Measurements from ENCODE around the gene BSG.
"Not testable (repeated sequence)": the region's sequence is repeated elsewhere in the genome, so short reads cannot be mapped to it uniquely, and the experiment has no call there.

Gene BSG

DNA sequence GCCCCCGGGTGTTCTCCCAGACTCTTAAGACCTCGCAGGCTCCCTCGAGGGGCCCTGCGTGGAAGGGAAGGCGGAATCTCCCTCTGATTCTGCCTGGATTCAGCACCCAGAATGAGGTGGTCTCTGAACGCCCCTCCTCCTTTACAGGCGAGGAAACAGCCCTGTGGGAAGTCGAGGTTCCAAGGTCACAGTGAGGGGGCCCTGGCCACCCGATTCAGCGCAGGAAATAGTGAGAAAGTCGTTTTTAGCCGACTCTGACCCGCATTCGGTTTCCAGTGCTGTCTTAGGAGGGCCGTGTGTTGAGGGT lies 1.1 kb downstream of the BSG start:
- no peak for DNase-seq

DNA sequence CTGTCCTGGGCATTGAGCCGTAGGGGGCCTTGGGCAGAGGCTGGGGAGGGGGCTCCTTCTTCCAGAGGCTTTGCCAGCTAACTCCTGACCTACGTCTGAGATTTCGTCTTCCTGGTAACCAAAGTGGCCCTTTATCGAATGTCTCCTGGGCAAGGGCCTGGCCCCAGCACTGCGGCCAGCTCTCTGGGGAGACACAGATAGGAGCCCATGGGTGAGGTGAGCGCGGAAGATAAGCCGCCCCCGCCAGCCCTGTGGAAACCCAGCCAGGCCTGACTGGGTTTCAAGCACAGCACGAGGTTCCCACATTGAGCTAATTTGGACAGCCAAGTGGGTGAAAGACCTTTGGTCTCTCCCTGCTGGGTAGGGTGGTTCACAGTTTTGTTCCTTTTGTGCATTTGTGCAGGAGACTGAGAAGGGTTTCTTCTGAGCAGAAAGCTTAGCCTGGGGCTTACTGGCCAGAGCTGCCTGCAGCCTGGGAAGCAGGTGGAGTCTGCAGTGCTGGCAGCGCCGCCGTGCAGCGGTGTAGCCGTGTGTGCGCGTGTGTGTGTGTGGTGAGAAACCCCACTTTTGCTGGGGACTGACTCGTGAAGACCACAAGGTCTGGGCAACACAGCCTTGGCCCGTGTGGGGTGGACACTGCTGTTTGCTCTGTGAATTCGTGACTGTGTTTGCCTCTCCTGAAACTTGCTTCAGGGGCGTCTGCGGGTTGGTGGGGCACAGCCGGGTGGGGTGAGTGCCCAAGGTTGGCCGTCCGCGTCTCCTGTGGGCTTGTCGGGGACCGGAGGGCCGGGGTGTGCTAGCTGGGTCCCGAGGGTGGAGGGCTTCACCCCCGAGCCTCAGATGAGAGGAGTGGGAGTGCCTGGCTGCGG lies 2.5 kb downstream of the BSG start:
- DNase-seq: no peak

DNA sequence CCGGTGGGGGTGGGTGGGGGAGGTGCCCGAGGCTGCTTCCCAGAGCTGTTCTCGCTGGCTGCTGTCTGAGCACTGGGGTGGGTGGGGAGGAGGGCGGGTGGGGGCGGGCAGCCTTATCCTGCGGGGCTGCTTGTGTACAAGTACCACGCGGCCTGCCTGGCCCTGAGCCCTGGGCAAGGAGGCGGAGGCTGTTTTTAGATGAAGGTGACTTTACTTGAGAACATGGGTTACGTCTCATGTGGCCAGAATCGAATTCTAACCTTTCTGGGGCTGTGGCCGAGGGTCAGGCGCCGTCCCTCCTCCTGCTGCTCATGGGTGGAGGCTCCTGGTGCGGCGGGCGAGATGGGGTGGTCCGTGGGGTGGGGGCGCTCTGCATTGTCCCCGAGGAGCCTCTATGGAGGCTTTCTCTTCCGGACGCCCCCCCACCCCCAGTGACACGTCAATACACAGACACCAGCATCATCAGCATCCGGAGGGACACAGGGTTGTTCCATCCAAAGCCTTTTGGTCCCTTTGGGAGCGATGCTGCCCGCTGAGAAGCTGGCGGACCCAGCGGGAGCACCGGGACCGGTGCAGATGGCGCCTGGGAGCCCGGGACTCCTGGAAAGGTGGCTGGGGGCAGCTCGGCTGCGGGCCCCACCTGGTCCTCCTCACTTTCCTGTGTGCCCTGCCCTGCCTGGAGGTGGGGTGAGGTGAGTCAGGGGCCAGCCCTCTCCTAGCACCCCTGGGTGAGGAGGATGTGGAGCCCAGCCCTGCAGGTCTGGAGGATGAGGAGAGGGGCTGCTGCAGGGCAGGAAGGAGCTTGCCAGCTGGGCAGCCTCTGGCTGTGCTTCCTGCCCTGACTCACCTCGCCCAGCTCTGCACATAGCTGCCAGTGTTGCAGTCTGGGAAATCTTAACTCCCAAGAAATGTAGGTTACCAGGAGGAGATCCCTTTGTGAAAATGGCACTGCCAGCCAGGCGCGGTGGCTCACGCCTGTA lies 3.4 kb downstream of the BSG start:
- DNase-seq: no peak

DNA sequence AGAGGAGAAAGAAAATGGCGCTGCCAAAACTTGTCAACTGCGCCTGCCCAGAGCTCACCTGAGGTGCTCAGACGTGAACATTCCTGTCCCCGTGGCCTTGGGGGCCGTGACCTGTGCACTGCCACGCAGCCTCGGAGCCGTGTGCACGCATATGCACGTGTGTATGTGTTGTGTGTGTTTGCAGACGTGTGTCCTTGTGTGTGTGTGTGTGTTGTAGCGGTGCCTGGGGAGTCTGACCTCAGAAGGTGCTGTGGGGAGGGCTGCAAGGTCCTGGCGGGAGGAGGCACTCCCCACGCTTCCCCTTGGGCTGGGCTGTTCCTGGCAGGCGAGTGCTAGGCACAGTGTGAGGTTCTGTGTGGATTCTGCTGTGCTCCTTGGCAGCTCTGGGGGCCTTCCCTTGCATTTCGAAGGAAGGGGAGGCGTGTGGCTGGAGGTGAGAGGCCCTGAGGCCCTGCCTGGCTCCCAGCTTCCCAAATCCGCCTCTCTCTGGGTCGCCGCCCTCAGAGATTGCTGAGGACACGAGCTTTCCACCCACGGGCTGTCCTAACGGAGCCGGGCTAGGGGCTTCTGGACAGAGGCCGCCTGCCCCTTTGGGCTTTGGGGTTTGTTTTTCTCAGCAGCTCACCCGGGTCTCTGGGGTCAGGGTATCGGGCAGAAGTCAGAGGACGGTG lies 4.5 kb downstream of the BSG start:
- no peak for DNase-seq

DNA sequence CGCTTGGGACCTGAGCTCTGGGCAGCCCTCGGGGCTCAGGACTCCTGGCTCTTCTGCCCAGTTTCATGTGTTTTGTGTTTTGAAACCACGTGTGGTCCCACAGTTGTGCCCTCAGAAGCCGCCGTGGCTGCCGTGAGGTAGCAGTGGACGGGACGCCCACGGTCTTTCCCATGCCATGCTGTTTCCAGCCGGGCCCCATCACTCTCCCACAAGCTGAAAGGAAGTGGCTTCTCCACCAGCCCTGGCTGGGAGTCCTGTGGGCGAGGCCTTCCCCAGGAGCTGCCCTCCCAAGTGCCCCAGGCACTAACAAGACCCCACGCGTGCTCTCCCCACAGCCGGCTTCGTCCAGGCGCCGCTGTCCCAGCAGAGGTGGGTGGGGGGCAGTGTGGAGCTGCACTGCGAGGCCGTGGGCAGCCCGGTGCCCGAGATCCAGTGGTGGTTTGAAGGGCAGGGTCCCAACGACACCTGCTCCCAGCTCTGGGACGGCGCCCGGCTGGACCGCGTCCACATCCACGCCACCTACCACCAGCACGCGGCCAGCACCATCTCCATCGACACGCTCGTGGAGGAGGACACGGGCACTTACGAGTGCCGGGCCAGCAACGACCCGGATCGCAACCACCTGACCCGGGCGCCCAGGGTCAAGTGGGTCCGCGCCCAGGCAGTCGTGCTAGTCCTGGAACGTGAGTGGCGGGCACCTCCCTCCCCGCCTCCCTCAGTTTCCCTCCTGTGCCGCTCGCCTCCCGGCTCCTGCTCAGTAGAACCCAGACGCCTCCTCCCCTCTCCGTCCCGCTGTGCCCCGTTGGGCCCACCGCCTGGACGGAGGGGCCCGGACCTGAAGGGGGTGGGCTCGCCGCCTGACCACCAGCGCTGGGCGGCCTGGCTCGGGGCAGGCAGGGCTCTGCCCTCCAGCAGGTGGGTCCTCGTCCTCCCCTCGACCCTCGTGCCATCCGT lies 5.3 kb downstream of the BSG start:
- no peak for DNase-seq

DNA sequence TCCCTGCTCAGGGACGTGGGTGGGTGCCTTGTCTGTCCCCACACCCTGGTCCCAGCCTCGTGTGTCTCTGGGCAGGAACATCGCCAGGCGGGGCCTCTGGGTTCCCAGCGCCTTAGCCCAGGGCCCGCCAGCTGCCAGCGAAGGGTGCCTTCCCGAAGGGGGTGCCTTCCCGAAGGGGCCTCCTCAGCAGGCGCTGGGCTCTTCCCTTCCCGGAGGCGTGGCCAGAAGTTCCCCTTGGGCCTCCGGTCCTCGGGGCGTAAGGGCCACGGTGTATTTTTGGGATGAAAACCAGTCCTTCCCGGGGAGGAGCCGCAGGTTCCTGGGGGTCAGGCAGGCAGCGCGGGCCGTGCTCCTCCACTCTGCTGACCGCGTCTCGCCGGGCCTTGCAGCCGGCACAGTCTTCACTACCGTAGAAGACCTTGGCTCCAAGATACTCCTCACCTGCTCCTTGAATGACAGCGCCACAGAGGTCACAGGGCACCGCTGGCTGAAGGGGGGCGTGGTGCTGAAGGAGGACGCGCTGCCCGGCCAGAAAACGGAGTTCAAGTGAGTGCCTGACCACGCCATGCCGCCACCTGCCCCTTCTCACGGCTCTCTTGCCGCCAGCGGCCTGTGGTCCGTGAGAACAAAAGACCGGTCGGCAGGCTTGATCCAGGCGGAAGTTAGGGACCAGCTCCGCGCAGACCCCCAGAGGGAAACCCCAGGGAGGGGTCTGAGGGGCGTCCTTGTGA lies 6.9 kb downstream of the BSG start:
- no peak for DNase-seq

DNA sequence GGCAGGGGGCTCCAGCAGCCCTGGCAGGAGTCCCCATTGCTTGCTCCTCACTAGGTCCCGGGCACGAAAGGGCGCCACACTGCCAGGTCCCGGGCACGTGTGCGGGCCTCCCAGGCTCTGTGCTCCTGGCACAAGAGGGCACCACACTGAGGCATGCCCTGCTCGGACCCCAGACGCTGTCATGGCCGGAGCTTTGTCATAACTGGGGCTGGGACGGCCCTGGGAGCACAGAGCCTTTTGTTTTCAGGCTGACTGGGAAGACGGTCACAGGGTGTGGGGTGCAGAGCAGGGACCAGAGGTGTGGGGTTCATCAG lies 7.4 kb downstream of the BSG start:
- no peak for DNase-seq

DNA sequence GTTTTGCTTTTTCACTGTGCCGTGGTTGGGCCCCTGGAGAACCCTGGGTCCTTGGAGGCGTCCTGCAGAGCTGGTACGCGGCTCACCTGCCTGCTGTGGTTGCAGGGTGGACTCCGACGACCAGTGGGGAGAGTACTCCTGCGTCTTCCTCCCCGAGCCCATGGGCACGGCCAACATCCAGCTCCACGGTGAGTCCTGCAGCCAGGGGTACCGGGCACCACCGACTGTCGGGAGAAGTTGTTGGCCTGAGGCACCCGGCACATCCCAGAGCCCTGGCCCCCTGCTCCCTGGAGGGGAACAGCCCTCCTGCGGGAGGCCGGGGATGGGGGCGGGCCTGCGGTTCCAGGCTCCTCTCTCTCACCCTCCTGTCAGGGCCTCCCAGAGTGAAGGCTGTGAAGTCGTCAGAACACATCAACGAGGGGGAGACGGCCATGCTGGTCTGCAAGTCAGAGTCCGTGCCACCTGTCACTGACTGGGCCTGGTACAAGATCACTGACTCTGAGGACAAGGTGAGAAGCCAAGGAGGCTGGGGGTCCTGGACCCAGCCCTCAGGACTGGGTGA lies 8.0 kb downstream of the BSG start:
- no peak for DNase-seq

DNA sequence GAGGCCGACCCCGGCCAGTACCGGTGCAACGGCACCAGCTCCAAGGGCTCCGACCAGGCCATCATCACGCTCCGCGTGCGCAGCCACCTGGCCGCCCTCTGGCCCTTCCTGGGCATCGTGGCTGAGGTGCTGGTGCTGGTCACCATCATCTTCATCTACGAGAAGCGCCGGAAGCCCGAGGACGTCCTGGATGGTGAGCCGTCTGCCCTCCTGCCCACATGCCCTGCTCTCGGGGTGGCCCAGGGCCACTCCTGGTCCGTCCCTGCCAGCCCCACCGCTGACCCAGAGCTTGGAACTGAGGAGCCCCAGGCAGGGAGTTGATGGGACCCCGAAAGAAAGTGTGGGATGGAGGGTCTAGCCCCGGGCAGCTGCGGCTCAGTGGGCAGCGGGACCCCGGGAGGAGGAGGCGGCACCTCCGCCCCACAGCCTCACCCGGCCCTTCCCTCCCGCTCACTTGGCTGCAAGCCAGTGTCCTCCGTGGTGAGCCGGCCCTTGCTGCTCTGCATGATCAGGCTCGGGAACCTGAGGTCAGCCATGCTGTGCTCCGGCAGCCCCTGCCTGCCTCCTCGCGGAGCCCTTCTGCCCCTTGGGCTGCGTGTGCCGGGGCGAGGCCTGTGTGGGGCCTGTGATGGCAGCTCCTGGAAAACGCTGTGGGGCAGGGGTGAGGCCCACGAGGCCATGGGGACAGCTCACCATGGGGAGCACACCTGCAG lies 9.2 kb downstream of the BSG start:
- DNase-seq: no peak

DNA sequence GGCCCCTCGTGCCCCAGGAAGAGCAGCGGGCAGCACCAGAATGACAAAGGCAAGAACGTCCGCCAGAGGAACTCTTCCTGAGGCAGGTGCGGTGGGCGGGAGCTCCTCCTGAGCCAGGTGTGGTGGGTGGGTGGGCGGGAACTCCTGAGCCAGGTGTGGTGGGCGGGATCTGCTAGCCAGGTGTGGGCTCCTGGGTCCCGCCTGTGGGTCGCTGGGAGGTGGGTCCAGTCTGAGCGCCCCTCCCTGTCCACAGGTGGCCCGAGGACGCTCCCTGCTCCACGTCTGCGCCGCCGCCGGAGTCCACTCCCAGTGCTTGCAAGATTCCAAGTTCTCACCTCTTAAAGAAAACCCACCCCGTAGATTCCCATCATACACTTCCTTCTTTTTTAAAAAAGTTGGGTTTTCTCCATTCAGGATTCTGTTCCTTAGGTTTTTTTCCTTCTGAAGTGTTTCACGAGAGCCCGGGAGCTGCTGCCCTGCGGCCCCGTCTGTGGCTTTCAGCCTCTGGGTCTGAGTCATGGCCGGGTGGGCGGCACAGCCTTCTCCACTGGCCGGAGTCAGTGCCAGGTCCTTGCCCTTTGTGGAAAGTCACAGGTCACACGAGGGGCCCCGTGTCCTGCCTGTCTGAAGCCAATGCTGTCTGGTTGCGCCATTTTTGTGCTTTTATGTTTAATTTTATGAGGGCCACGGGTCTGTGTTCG lies 10.3 kb downstream of the BSG start:
- DNase-seq: peak; percentile 37

DNA sequence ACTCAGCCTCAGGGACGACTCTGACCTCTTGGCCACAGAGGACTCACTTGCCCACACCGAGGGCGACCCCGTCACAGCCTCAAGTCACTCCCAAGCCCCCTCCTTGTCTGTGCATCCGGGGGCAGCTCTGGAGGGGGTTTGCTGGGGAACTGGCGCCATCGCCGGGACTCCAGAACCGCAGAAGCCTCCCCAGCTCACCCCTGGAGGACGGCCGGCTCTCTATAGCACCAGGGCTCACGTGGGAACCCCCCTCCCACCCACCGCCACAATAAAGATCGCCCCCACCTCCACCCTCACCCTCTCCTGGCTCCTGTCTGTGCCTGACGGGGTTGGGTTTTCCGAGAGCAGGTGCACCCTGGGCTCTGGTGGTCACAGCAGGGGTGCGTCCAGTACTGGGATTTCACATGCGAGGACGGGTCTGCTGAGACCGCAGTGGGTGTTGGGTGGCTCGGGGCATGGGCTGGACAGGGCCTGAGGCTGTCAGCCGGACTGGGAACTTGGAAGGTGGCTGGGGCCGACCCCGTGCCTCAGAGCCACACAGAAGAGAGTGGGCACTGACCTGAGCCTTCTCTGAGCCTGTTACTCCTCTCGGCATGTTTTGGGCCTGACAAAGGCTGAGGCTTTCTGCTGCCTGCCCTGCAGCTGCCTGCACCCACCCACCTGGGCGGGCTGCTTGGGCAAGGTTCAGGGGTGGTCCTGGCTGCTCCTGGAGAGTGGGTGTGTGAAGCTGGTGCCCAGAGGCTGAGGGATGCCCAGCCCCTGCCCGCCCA lies 11.0 kb downstream of the BSG start:
- DNase-seq: no peak

DNA sequence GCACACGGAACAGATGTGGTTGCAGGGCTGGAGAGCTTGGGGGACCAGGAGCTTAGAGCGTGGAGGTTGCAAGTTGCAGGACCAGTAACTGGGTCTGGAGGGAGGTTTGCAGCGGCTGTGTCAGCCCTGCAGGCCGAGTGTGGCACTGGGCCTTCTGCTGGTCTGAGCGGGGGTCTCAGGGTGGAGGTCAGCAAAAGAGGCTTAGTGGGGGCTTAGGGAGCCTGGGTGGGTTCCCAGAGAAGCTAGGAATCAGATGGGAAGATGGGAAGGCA lies 11.5 kb downstream of the BSG start:
- no peak for DNase-seq

DNA sequence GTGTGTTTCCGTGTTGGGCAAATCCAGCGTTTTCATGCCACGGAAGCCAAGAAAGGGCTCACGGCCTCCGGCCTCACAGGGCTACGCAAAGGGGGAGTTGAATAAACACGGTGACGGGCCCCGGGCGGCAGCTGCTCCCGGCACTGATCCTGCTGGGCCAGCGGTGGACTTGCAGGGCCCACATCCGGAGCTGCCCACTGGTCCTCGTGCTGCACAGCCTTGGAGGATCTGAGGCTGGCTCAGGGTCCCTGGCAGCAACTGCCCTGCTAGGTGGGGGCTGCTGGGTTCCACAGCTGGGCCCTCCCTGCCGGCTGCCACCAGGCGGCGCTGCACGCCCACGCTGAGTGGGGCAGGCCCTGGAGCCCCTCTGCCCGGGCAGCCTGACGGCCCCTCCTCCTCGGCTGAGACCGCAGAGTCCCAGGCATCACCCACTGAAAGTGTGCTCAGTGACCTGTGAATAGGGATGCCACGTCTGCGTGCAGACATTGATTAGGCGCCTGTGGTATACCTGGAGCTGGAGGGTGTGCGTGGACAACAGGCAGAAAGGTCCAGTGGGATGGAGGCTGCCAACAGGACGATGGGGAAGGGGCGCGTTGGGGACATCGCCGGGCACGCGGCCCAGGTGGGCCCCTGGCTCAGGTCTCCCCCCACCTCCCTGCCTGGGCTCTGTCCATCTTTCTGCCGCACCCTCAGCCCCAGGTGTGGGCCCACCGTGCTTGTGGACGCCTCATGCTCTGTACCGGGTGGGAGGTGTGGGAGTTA lies 12.0 kb downstream of the BSG start:
- no peak for DNase-seq

DNA sequence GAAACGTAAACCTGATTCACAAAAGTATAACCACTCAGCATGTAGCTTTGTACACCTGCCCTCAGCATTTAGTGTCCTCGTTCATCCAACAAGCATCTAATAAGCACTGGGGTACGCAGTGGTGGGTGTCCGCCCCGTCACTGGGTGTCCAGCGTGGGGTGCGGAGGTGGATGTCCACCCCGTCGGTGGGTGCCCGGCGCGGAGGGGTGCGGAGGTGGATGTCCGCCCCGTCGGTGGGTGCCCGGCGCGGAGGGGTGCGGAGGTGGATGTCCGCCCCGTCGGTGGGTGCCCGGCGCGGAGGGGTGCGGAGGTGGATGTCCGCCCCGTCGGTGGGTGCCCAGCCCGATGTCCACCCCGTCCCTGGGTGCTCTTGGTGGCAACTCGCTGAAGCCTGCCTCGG lies 12.8 kb downstream of the BSG start:
- DNase-seq: not testable (repeated sequence)

DNA sequence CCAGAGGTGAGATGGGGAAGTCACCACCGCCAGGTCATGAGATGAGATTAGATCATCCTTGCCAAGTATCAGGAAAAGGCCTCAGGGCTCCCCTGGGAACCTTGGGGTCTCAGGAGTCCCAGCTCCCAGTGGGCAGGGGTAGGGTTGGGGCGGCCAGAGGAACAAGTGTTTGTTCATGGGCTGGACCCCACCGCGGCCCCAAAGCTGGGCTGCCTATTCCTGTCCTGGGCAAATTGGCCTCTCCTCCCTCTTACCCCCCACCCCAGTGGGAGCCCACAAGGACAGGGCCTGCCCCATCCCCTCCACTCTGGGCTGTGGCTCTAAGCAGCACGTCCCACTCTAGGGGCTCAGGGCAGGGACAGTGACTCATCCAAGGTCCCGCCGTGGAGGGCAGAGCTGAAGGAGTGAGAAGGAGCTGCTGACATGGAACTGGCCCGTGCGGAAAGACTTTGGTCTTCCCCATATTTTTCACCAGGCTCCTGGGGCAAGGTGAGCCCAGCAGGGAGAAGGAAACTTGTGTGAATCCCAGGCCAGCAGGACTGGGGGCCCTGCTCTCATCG lies 13.2 kb downstream of the BSG start:
- no peak for DNase-seq

DNA sequence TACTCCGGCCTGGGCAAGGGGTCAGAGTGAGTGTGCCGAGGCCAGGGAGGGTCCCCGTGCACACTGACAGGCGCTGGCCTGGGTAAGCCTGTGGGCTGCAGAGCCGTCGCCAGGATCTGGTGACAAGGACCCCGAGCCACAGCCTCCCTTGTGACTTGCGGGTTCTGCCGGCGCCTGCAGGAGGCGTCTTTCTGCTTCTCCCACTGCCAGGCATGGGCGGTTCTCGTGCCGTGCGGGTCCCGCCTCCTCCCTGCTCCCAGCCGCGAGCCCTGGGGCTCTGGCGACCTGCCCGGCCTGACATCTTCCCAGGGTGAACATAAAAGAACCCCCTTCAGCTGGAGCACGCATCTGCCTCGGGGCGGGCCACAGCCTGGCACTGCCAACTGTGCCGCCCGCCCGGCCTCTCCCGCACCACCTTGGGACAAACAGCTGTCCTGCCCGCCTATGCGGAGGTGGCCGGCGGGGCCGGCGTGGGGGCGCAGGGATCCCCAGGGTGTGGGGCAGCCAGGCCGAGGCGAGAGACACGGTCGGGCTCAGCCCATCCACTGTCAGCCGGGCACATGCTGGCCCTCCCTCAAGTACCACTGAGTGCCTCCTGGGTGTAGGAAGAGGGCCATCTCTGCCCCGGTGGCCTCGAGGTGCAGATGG lies 15.8 kb downstream of the BSG start:
- DNase-seq: peak; percentile 82

DNA sequence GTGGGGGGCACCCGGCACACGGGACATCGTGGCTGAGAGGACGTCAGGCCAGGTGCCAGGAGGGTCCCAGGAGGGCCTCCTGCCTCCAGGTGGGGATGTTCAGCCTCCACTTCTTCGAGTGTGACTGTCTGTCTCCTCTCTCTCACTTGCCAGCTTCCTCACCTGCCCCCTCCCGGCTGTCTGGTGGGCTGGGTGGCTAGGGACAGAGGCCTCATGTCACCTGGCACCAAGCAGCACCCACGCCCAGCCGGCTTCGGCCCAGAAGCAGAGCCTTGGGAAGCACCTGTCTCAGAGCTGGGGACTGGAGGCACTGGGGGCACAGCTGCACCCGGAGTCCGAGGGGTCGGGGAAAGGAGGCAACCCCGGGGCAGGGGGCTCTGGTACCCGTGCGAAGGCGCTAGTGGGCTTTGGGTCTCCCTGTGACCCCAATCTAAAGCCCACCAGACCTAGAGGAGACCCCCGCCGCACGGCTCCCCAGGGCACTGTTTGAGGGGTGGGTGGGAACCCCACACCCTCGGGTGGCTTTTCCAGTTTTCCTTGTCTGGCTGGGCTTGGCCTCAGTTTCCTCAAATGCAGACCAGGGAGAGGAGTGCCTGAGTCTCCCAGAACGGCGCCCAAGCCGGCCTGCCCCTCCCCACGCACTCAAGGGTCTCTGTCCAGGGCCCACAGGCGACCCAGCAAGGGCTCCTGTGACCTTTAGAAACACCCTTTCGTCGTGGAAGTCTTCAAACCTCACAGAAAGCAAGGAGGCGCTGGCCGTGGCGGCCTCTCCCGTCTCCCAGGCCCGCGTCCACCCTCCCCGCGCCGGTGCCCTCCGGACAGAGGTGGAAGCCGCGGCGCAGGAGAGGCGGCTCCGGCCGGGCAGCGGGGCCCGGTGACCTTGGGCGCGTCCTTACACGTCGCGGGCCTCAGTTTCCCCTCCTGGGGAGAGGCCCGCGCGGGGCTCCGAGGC lies 16.6 kb downstream of the BSG start:
- DNase-seq: peak; percentile 77

Data from NCI-H146 (cell line).